ENCODE results near the gene SLC9A7. TPM values are rescaled to one million over a fixed set of nuclear protein-coding genes. Genes with fewer than 3 reads are reported as not detected.

The SLC9A7 gene
- total and polyA plus RNA-seq, 2 donors (not counting 3 experiments of a cell fraction or from before 2014, with no cell fraction given) = 4.6 to 7.5 TPM

DNA sequence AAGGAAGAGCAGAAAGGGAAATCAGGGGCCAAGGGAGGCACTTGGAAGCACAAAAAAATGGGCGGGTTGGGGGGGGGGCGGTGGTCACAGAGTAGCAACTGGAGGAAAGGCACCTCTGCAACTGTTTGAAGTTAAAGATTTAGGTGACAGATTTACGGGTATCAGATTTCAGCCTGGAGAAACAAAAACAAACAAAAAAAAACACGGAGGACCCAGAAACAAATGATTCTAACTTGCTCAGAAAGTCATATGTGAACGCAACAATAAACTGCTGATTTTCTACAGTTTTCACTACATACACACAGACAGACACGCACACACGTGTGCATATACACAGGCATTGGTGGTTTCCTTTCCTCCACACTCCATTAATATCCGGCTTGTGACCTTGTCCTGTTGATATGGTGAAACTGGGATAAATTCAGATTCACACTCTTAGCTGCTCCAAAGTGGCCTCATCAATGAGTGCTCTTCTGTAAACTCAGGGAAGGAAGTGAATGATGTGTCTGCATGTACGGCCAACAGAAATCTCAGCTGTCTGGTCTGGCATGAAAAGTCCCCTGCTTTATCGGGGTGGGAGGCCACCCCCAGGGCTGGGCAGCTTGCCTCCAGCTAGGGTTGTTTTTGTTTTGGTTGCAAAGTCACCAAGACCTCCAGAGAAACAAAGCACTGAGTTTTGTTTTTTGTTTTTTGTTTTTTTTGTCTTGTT lies 131.1 kb downstream of the SLC9A7 start:
- Histone ChIP-seq H3K9ac (replicated peaks; ENCODE audit: extremely low read depth, insufficient read depth, low read length) (no peak overlapping the region), H3K9me1 (replicated peaks; ENCODE audit: control insufficient read depth, extremely low read depth, insufficient read depth, low read length) (no peaks in the 10 kb centered on the region), H3K27ac (ENCODE audit: insufficient read depth, low read depth, low read length) (peak overlapping the region; percentile 67), H3K4me2 (ENCODE audit: insufficient read depth, low read length) (peak overlapping the region; percentile 0), H3K79me2 (ENCODE audit: control insufficient read depth, insufficient read depth, low read length) (no peaks in the 10 kb centered on the region), H3K4me3 (replicated peaks in 1 of 3; ENCODE audit: insufficient read depth in 1 of 3, low read depth in 1 of 3, low read length in 3 of 3) (no peak overlapping the region), H3K4me1 (ENCODE audit: control insufficient read depth, extremely low read depth, insufficient read depth, low read length) (peaks cover 32% of the 10 kb centered on the region), H4K20me1 (replicated peaks; ENCODE audit: control insufficient read depth, extremely low read depth, insufficient read depth, low read length) (no peaks in the 10 kb centered on the region), H3K36me3 (ENCODE audit: control insufficient read depth in 2 of 2, extremely low read depth in 1 of 2, insufficient read depth in 2 of 2, low read length in 2 of 2) (no peaks in the 10 kb centered on the region), H2AFZ (ENCODE audit: low read depth, low read length) (no peak overlapping the region), H3K27me3 (ENCODE audit: control insufficient read depth in 2 of 2, insufficient read depth in 2 of 2, low read length in 2 of 2) (no peaks in the 10 kb centered on the region), H3K9me3 (replicated peaks; ENCODE audit: control insufficient read depth, insufficient read depth, low read length) (no peaks in the 10 kb centered on the region)
- no TSS peak for BruUV-seq (replicated peaks)
- POLR2A ChIA-PET = no interaction called here
- FAIRE-seq = peak; percentile 92
- intact Hi-C loops (cut with micrococcal nuclease) = no loop called here
- CTCF ChIA-PET = interaction anchor here (2.0 to 2.6 kb wide), 2 partner anchors 29 to 73 kb away, joined by 6 to 7 read pairs; no protein-coding TSS in a partner anchor
- no peak for TF ChIP-seq JUN (IDR thresholded peaks at IDR 0.05; ENCODE audit: borderline replicate concordance, insufficient read depth, insufficient read length, low read depth)
- no peak for TF ChIP-seq EZH2 (IDR thresholded peaks at IDR 0.05; ENCODE audit: borderline replicate concordance, low read depth, low read length, severe bottlenecking)
- no peak for TF ChIP-seq GATA2 (IDR thresholded peaks at IDR 0.05; ENCODE audit: insufficient read depth, insufficient read length, low read depth, low read length)
- TF ChIP-seq FOS (IDR thresholded peaks at IDR 0.05; ENCODE audit: borderline replicate concordance, insufficient read depth, low read length) = no peak
- TF ChIP-seq POLR2AphosphoS5 (IDR thresholded peaks at IDR 0.05; ENCODE audit: insufficient read depth, low read depth, low read length) = no peak
- TF ChIP-seq, protein P1, sequence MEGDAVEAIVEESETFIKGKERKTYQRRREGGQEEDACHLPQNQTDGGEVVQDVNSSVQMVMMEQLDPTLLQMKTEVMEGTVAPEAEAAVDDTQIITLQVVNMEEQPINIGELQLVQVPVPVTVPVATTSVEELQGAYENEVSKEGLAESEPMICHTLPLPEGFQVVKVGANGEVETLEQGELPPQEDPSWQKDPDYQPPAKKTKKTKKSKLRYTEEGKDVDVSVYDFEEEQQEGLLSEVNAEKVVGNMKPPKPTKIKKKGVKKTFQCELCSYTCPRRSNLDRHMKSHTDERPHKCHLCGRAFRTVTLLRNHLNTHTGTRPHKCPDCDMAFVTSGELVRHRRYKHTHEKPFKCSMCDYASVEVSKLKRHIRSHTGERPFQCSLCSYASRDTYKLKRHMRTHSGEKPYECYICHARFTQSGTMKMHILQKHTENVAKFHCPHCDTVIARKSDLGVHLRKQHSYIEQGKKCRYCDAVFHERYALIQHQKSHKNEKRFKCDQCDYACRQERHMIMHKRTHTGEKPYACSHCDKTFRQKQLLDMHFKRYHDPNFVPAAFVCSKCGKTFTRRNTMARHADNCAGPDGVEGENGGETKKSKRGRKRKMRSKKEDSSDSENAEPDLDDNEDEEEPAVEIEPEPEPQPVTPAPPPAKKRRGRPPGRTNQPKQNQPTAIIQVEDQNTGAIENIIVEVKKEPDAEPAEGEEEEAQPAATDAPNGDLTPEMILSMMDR (IDR thresholded peaks at IDR 0.05; ENCODE audit: extremely low read depth in 1 of 2, insufficient read depth in 1 of 2, low read depth in 1 of 2, low read length in 2 of 2) = no peak
- no peak for TF ChIP-seq MYC (IDR thresholded peaks at IDR 0.05; ENCODE audit: low read depth, low read length)
- no peak for TF ChIP-seq MAX (IDR thresholded peaks at IDR 0.05; ENCODE audit: insufficient read depth, insufficient read length)
- no peak for TF ChIP-seq POLR2A (IDR thresholded peaks at IDR 0.05; ENCODE audit: low read depth, low read length)
- DNase-seq (ENCODE audit: low read depth, low spot score) = peak; percentile 79
- dilution Hi-C loops (cut with MboI; ENCODE audit: extremely low pct_ligation_motif_present, low sequenced_read_pairs) = no loop called here
